ENCODE results near the gene PCDHGA1.

PCDHGA1 gene

GRCh38 chr5:141518618-141519015 is 188.3 kb downstream of the PCDHGA1 start:
- TF ChIP-seq FOXM1 (IDR thresholded peaks at IDR 0.05; ENCODE audit: borderline replicate concordance) = no peak
- no peak for TF ChIP-seq ZNF384 (IDR thresholded peaks at IDR 0.05)
- TF ChIP-seq BHLHE40 (IDR thresholded peaks at IDR 0.05; ENCODE audit: borderline replicate concordance) = no peak
- no peak for TF ChIP-seq FOXK2 (IDR thresholded peaks at IDR 0.05)
- TF ChIP-seq SUZ12 (IDR thresholded peaks at IDR 0.05) = no peak
- TF ChIP-seq TARDBP (IDR thresholded peaks at IDR 0.05) = no peak
- TF ChIP-seq ELF4 (IDR thresholded peaks at IDR 0.05) = no peak
- TF ChIP-seq L3MBTL2 (conservative IDR thresholded peaks at IDR 0.05) = no peak
- TF ChIP-seq CTBP1 (IDR thresholded peaks at IDR 0.05; ENCODE audit: borderline replicate concordance) = no peak
- TF ChIP-seq SP1 (IDR thresholded peaks at IDR 0.05) = no peak
- no peak for TF ChIP-seq ARNT (IDR thresholded peaks at IDR 0.05)
- TF ChIP-seq FOXA1 (IDR thresholded peaks at IDR 0.05) = no peak
- TF ChIP-seq PKNOX1 (IDR thresholded peaks at IDR 0.05) = no peak
- no peak for DNase-seq (ENCODE audit: extremely low spot score)
- ChIA-PET POLR2A (no interaction called here), CTCF (interaction anchor here (1.4 kb wide), 1 partner anchor 11 kb away, joined by 4 read pairs; no protein-coding TSS in a partner anchor)

GRCh38 chr5:141519605-141520565 is 189.6 kb downstream of the PCDHGA1 start:
- ChIA-PET POLR2A (interaction anchor here (1.4 kb wide), 1 partner anchor 44 kb away, joined by 5 read pairs; no protein-coding TSS in a partner anchor), CTCF (interaction anchor here (0.6 to 1.4 kb wide), 3 partner anchors 12 to 132 kb away, joined by 3 to 4 read pairs (median 3); no protein-coding TSS in a partner anchor)
- no peak for DNase-seq (ENCODE audit: extremely low spot score)
- TF ChIP-seq L3MBTL2 (conservative IDR thresholded peaks at IDR 0.05) = no peak
- no peak for TF ChIP-seq FOXA1 (IDR thresholded peaks at IDR 0.05)
- no peak for TF ChIP-seq NFRKB (IDR thresholded peaks at IDR 0.05)
- TF ChIP-seq SUZ12 (IDR thresholded peaks at IDR 0.05) = no peak
- no peak for TF ChIP-seq SP1 (IDR thresholded peaks at IDR 0.05)
- no peak for TF ChIP-seq HDGF (IDR thresholded peaks at IDR 0.05; ENCODE audit: borderline replicate concordance)
- TF ChIP-seq TARDBP (IDR thresholded peaks at IDR 0.05) = no peak
- TF ChIP-seq LEF1 (IDR thresholded peaks at IDR 0.05; ENCODE audit: borderline replicate concordance) = no peak
- no peak for TF ChIP-seq FOXK2 (IDR thresholded peaks at IDR 0.05)
- no peak for TF ChIP-seq PKNOX1 (IDR thresholded peaks at IDR 0.05)
- TF ChIP-seq FOXM1 (IDR thresholded peaks at IDR 0.05; ENCODE audit: borderline replicate concordance) = no peak
- no peak for TF ChIP-seq ARNT (IDR thresholded peaks at IDR 0.05)
- no peak for TF ChIP-seq ELF4 (IDR thresholded peaks at IDR 0.05)

- no peak for DNase-seq (ENCODE audit: extremely low spot score)
- POLR2A ChIA-PET = interaction anchor here (1.2 to 1.4 kb wide), 2 partner anchors 46 to 201 kb away, joined by 3 to 5 read pairs; partner anchors contain the start of gene TAF7
- TF ChIP-seq FOXM1 (IDR thresholded peaks at IDR 0.05; ENCODE audit: borderline replicate concordance) = no peak
- CTCF ChIA-PET = interaction anchor here (0.7 to 1.4 kb wide), 6 partner anchors 12 to 287 kb away, joined by 3 to 4 read pairs (median 3); partner anchors contain the start of gene PCDHGA6
Observed at GRCh38 chr5:141521244-141521781, 191.0 kb downstream of the PCDHGA1 start.

DNA sequence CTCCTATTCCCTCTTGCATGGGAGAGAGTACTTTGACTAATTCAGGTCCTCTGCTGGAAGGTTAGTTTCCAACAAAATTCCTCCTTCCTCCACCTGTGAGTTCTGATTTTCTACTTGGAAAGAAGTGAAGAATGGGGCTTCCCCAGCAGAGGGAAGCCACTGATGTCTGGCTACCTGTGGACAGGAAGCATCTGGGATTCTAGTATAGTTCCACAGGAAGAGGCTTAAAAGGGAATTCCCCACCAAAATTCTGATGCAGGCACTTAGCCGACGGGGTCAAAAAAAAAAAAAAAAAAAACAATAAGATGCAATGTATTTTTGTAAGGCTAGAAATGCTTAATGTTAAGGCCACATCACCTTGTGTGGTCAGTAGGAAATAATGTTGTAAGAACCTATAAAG is 192.0 kb downstream of the PCDHGA1 start:
- no peak for TF ChIP-seq TARDBP (IDR thresholded peaks at IDR 0.05)
- TF ChIP-seq FOXA1 (IDR thresholded peaks at IDR 0.05) = no peak
- TF ChIP-seq PKNOX1 (IDR thresholded peaks at IDR 0.05) = no peak
- TF ChIP-seq HDGF (IDR thresholded peaks at IDR 0.05; ENCODE audit: borderline replicate concordance) = no peak
- no peak for TF ChIP-seq NFRKB (IDR thresholded peaks at IDR 0.05)
- no peak for TF ChIP-seq SUZ12 (IDR thresholded peaks at IDR 0.05)
- no peak for TF ChIP-seq ELF4 (IDR thresholded peaks at IDR 0.05)
- no peak for TF ChIP-seq ARNT (IDR thresholded peaks at IDR 0.05)
- no peak for TF ChIP-seq FOXM1 (IDR thresholded peaks at IDR 0.05; ENCODE audit: borderline replicate concordance)
- no peak for TF ChIP-seq LEF1 (IDR thresholded peaks at IDR 0.05; ENCODE audit: borderline replicate concordance)
- TF ChIP-seq CTBP1 (IDR thresholded peaks at IDR 0.05; ENCODE audit: borderline replicate concordance) = no peak
- TF ChIP-seq ZNF384 (IDR thresholded peaks at IDR 0.05) = no peak
- TF ChIP-seq BHLHE40 (IDR thresholded peaks at IDR 0.05; ENCODE audit: borderline replicate concordance) = no peak
- TF ChIP-seq SP1 (IDR thresholded peaks at IDR 0.05) = no peak
- no peak for TF ChIP-seq L3MBTL2 (conservative IDR thresholded peaks at IDR 0.05)
- TF ChIP-seq FOXK2 (IDR thresholded peaks at IDR 0.05) = no peak
- CTCF ChIA-PET = no interaction called here
- POLR2A ChIA-PET = no interaction called here
- DNase-seq (ENCODE audit: extremely low spot score) = no peak

DNA sequence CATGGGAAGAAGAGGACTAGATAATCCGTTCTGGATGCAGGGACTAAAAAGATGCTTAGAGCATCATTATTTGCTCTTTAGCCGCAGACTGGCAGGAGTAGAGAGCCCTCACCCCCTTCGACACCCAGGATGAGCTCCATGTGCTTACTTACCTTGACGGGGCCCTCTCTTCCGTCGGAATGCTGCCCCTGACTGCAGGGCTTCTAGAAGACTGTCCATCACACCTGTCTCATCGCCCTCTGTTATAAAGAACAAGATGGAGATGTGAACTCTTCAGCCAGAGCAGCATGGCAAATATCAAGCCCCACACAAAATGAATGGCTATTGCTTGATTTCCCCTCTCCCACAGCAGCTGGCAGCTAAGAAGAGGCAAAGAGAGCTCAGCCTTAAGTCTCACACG is 193.7 kb downstream of the PCDHGA1 start:
- ChIA-PET CTCF (interaction anchor here (0.6 to 2.4 kb wide), 13 partner anchors 9 to 1355 kb away, joined by 3 to 18 read pairs (median 4); partner anchors contain the start of genes PCDHB8, PCDHGA11, PCDHGA12 and PCDHGC5), POLR2A (no interaction called here)
- no peak for TF ChIP-seq FOXM1 (IDR thresholded peaks at IDR 0.05; ENCODE audit: borderline replicate concordance)
- no peak for TF ChIP-seq ARNT (IDR thresholded peaks at IDR 0.05)
- TF ChIP-seq HDGF (IDR thresholded peaks at IDR 0.05; ENCODE audit: borderline replicate concordance) = no peak
- TF ChIP-seq LEF1 (IDR thresholded peaks at IDR 0.05; ENCODE audit: borderline replicate concordance) = no peak
- TF ChIP-seq FOXK2 (IDR thresholded peaks at IDR 0.05) = no peak
- TF ChIP-seq SP1 (IDR thresholded peaks at IDR 0.05) = no peak
- no peak for TF ChIP-seq L3MBTL2 (conservative IDR thresholded peaks at IDR 0.05)
- no peak for TF ChIP-seq ELF4 (IDR thresholded peaks at IDR 0.05)
- no peak for TF ChIP-seq BHLHE40 (IDR thresholded peaks at IDR 0.05; ENCODE audit: borderline replicate concordance)
- no peak for TF ChIP-seq ZNF384 (IDR thresholded peaks at IDR 0.05)
- no peak for TF ChIP-seq FOXA1 (IDR thresholded peaks at IDR 0.05)
- TF ChIP-seq NFRKB (IDR thresholded peaks at IDR 0.05) = no peak
- TF ChIP-seq TARDBP (IDR thresholded peaks at IDR 0.05) = no peak
- no peak for DNase-seq (ENCODE audit: extremely low spot score)

Measured in HEK293T (cell line).